ENCODE results near the gene EVA1C. TPM values are rescaled to one million over a fixed set of nuclear protein-coding genes. Genes with fewer than 3 reads are reported as not detected.

EVA1C gene
- total and polyA plus RNA-seq, 10 of the 15 experiments (the other 5 are each of a cell fraction or from before 2014, with no cell fraction given), result 0.13 to 0.56 (median 0.34) TPM; not detected in 7

DNA sequence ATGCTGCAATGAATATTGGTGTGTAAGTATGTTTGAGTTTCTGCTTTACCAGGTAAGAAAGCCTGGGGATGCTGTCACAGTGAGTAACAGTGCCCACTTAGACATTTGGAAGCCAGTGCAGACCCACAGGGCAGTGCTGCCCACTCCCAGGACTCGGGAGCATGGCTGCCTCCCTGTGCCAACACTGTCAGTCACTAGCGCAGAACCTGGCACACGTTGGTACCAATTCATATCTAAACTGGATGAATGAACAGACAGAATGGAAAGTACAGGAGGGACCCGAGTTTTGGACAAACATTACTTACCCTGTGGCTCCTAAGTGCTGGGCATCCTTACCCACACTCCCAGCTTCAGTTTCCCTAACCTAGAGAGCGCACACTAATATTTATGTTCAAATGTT is 1.6 kb upstream of the EVA1C start:
- TF ChIP-seq, protein P1, sequence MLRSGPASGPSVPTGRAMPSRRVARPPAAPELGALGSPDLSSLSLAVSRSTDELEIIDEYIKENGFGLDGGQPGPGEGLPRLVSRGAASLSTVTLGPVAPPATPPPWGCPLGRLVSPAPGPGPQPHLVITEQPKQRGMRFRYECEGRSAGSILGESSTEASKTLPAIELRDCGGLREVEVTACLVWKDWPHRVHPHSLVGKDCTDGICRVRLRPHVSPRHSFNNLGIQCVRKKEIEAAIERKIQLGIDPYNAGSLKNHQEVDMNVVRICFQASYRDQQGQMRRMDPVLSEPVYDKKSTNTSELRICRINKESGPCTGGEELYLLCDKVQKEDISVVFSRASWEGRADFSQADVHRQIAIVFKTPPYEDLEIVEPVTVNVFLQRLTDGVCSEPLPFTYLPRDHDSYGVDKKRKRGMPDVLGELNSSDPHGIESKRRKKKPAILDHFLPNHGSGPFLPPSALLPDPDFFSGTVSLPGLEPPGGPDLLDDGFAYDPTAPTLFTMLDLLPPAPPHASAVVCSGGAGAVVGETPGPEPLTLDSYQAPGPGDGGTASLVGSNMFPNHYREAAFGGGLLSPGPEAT (IDR thresholded peaks at IDR 0.05; ENCODE audit: low read depth), result no peak
- intact Hi-C loops (cut with micrococcal nuclease; ENCODE audit: unreplicated experiment) (no loop called here), in situ Hi-C loops (cut with MboI) (no loop called here)
- CTCF ChIA-PET, result interaction anchor here (1.5 kb wide), 1 partner anchor 158 kb away, joined by 3 read pairs; no protein-coding TSS in a partner anchor
- BruUV-seq (replicated peaks), result no TSS peak
- Histone ChIP-seq H3K9ac (ENCODE audit: control insufficient read depth, insufficient read depth, low read length) (no peak overlapping the region), H3K79me2 (ENCODE audit: control insufficient read depth, insufficient read depth, low read length) (no peaks in the 10 kb centered on the region), H3K4me3 (no peak overlapping the region), H3K27ac (ENCODE audit: control insufficient read depth, insufficient read depth) (no peak overlapping the region), H2AFZ (ENCODE audit: control insufficient read depth, low read depth, low read length) (no peak overlapping the region), H3K36me3 (ENCODE audit: control insufficient read depth in 2 of 2, insufficient read depth in 2 of 2, low read length in 1 of 2) (no peaks in the 10 kb centered on the region), H3K27me3 (replicated peaks in 1 of 2; ENCODE audit: control insufficient read depth in 2 of 2, insufficient read depth in 2 of 2, low read length in 1 of 2) (peaks cover 3 to 5% of the 10 kb centered on the region in 2 experiments; a peak in 2 of 4 replicates), H3K4me1 (ENCODE audit: control insufficient read depth, insufficient read depth, low read length) (no peaks in the 10 kb centered on the region), H3K9me3 (replicated peaks; ENCODE audit: control insufficient read depth, insufficient read depth, low read length) (no peaks in the 10 kb centered on the region), H4K20me1 (ENCODE audit: control insufficient read depth, insufficient read depth) (no peaks in the 10 kb centered on the region), H3K4me2 (ENCODE audit: control insufficient read depth, insufficient read depth) (no peak overlapping the region)
- WGBS (ENCODE audit: insufficient coverage, insufficient replicate concordance, low lambda C conversion rate, missing lambda C conversion rate), result 44% methylated on average over 5 of the region's 5 CpGs
- RAD21 ChIA-PET (ENCODE audit: unreplicated experiment), result no interaction called here
- FAIRE-seq (no peak), DNase-seq (ENCODE audit: low read depth, low spot score) (no peak), ATAC-seq (no peak)
- POLR2A ChIA-PET, result no interaction called here
- SMC1A ChIA-PET (ENCODE audit: uncharacterized antibody, unreplicated experiment), result no interaction called here

DNA sequence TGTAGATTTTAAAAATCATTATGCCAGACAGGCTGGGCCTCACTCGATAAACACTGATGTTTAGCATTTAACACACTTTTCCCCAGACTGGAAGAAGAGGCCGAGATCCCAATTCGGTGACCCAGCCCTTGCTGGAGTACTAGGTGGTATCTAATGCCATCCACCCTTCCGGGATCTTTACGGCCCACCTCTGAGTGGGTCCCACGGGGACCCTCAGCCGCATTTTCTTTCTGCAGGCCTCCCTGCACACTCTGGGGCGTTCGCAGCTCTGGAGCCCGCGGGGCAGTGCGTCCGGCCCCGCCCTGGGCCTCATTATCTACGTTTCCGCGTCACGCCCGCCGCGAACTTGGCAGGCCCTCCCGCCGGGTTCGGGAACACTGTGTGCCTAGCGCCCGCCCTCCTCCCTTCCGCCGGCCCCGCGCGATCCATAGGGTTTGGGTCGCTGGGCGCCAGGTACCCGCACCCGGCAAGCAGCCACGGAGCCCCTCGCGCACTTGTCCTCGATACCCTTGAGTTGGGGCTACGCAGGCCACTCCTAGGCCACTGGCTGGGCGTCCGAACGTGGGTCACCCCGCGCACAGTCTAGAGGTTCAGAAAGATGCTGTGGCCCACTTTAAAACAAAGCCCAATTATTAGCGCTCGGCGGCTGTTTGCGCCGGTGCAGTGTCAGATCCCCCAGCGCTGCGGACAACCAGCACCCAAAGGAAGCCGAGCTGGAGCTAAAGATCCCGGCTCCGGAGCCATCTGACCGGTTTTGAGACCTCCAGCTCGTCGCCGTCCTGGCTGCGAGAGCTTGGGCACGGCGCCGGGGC is 950 bp upstream of the EVA1C start:
- SMC1A ChIA-PET (ENCODE audit: uncharacterized antibody, unreplicated experiment), result no interaction called here
- Histone ChIP-seq H2AFZ (ENCODE audit: control insufficient read depth, low read depth, low read length) (no peak overlapping the region), H3K79me2 (ENCODE audit: control insufficient read depth, insufficient read depth, low read length) (no peaks in the 10 kb centered on the region), H4K20me1 (ENCODE audit: control insufficient read depth, insufficient read depth) (no peaks in the 10 kb centered on the region), H3K4me2 (ENCODE audit: control insufficient read depth, insufficient read depth) (no peak overlapping the region; the same call in 1 of the 2 replicates), H3K9ac (ENCODE audit: control insufficient read depth, insufficient read depth, low read length) (no peak overlapping the region), H3K27ac (ENCODE audit: control insufficient read depth, insufficient read depth) (no peak overlapping the region), H3K27me3 (replicated peaks in 1 of 2; ENCODE audit: control insufficient read depth in 2 of 2, insufficient read depth in 2 of 2, low read length in 1 of 2) (peaks cover 3 to 5% of the 10 kb centered on the region in 2 experiments; a peak in 2 of 4 replicates), H3K4me3 (no peak overlapping the region), H3K9me3 (replicated peaks; ENCODE audit: control insufficient read depth, insufficient read depth, low read length) (no peaks in the 10 kb centered on the region), H3K4me1 (ENCODE audit: control insufficient read depth, insufficient read depth, low read length) (no peaks in the 10 kb centered on the region), H3K36me3 (ENCODE audit: control insufficient read depth in 2 of 2, insufficient read depth in 2 of 2, low read length in 1 of 2) (no peaks in the 10 kb centered on the region)
- no peak for ATAC-seq
- CTCF ChIA-PET, result interaction anchor here (1.5 kb wide), 1 partner anchor 157 kb away, joined by 3 read pairs; no protein-coding TSS in a partner anchor
- no TSS peak for BruUV-seq (replicated peaks)
- RAD21 ChIA-PET (ENCODE audit: unreplicated experiment), result no interaction called here
- no peak for FAIRE-seq
- in situ Hi-C loops (cut with MboI) (no loop called here), intact Hi-C loops (cut with micrococcal nuclease; ENCODE audit: unreplicated experiment) (no loop called here)
- POLR2A ChIA-PET, result no interaction called here
- no peak for DNase-seq (ENCODE audit: low read depth, low spot score)
- WGBS (ENCODE audit: insufficient coverage, insufficient replicate concordance, low lambda C conversion rate, missing lambda C conversion rate), result 4% methylated on average over 61 of the region's 63 CpGs
- TF ChIP-seq, protein P2, sequence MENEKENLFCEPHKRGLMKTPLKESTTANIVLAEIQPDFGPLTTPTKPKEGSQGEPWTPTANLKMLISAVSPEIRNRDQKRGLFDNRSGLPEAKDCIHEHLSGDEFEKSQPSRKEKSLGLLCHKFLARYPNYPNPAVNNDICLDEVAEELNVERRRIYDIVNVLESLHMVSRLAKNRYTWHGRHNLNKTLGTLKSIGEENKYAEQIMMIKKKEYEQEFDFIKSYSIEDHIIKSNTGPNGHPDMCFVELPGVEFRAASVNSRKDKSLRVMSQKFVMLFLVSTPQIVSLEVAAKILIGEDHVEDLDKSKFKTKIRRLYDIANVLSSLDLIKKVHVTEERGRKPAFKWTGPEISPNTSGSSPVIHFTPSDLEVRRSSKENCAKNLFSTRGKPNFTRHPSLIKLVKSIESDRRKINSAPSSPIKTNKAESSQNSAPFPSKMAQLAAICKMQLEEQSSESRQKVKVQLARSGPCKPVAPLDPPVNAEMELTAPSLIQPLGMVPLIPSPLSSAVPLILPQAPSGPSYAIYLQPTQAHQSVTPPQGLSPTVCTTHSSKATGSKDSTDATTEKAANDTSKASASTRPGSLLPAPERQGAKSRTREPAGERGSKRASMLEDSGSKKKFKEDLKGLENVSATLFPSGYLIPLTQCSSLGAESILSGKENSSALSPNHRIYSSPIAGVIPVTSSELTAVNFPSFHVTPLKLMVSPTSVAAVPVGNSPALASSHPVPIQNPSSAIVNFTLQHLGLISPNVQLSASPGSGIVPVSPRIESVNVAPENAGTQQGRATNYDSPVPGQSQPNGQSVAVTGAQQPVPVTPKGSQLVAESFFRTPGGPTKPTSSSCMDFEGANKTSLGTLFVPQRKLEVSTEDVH (IDR thresholded peaks at IDR 0.05; ENCODE audit: low read depth, partially characterized antibody), result no peak
- no peak for TF ChIP-seq NRF1 (conservative IDR thresholded peaks at IDR 0.05; ENCODE audit: low read depth, low read length)
- TF ChIP-seq, protein P3, sequence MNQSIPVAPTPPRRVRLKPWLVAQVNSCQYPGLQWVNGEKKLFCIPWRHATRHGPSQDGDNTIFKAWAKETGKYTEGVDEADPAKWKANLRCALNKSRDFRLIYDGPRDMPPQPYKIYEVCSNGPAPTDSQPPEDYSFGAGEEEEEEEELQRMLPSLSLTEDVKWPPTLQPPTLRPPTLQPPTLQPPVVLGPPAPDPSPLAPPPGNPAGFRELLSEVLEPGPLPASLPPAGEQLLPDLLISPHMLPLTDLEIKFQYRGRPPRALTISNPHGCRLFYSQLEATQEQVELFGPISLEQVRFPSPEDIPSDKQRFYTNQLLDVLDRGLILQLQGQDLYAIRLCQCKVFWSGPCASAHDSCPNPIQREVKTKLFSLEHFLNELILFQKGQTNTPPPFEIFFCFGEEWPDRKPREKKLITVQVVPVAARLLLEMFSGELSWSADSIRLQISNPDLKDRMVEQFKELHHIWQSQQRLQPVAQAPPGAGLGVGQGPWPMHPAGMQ (IDR thresholded peaks at IDR 0.05; ENCODE audit: borderline replicate concordance), result no peak
- no peak for TF ChIP-seq RAD51 (IDR thresholded peaks at IDR 0.05)
- no peak for TF ChIP-seq ZNF217 (IDR thresholded peaks at IDR 0.05)
- no peak for TF ChIP-seq TCF3 (IDR thresholded peaks at IDR 0.05; ENCODE audit: borderline replicate concordance, insufficient read depth, low read depth, low read length)
- TF ChIP-seq HDGF (IDR thresholded peaks at IDR 0.05), result no peak
- TF ChIP-seq MEF2B (IDR thresholded peaks at IDR 0.05; ENCODE audit: partially characterized antibody, poor library complexity, severe bottlenecking), result no peak
- TF ChIP-seq NR2C2 (IDR thresholded peaks at IDR 0.05; ENCODE audit: borderline replicate concordance, control insufficient read depth, insufficient read length, low read depth), result no peak
